SK-N-SH treated with all-trans-retinoic acid at 6 μM for 48 hours (cell line): ENCODE results near the gene AKR1C2.

Experiments used
- OSR1 ChIP-seq: fragments of 250-450 bp; sonication (Bioruptor Pico); IDR thresholded peaks from 2 replicates; pipeline ENCODE4 v1.8.0; 2022; ENCODE audit warnings: moderate library complexity, mild to moderate bottlenecking, inconsistent platforms
- POU6F1 ChIP-seq: fragments of 250-450 bp; sonication (Bioruptor Pico); IDR thresholded peaks from 2 replicates; pipeline ENCODE4 v1.8.0; 2021; ENCODE audit warnings: low read depth, mild to moderate bottlenecking, moderate library complexity, borderline replicate concordance
- PPARA ChIP-seq: fragments of 250-450 bp; sonication (Bioruptor Pico); IDR thresholded peaks from 2 replicates; pipeline ENCODE4 v1.5.0; 2020; ENCODE audit warnings: mild to moderate bottlenecking, borderline replicate concordance
- RARB ChIP-seq: fragments of 250-450 bp; sonication (Bioruptor Pico); IDR thresholded peaks from 2 replicates; pipeline ENCODE4 v1.8.0; 2021; ENCODE audit warnings: mild to moderate bottlenecking, moderate library complexity
- TOX ChIP-seq: fragments of 250-450 bp; sonication (Bioruptor Pico); IDR thresholded peaks from 2 replicates; pipeline ENCODE4 v1.8.0; 2021; ENCODE audit warnings: mild to moderate bottlenecking, moderate library complexity, borderline replicate concordance
- TF ChIP-seq, protein P1 (sequence below): fragments of 250-450 bp; sonication (Bioruptor Pico); IDR thresholded peaks from 2 replicates; pipeline ENCODE4 v1.8.0; 2020; ENCODE audit warnings: mild to moderate bottlenecking, moderate library complexity, borderline replicate concordance
- TF ChIP-seq, protein P2 (sequence below): fragments of 250-450 bp; sonication (Bioruptor Pico); IDR thresholded peaks from 2 replicates; pipeline ENCODE4 v1.5.1; 2020; ENCODE audit warnings: low read depth, mild to moderate bottlenecking, moderate library complexity

- TF ChIP-seq, protein P1, sequence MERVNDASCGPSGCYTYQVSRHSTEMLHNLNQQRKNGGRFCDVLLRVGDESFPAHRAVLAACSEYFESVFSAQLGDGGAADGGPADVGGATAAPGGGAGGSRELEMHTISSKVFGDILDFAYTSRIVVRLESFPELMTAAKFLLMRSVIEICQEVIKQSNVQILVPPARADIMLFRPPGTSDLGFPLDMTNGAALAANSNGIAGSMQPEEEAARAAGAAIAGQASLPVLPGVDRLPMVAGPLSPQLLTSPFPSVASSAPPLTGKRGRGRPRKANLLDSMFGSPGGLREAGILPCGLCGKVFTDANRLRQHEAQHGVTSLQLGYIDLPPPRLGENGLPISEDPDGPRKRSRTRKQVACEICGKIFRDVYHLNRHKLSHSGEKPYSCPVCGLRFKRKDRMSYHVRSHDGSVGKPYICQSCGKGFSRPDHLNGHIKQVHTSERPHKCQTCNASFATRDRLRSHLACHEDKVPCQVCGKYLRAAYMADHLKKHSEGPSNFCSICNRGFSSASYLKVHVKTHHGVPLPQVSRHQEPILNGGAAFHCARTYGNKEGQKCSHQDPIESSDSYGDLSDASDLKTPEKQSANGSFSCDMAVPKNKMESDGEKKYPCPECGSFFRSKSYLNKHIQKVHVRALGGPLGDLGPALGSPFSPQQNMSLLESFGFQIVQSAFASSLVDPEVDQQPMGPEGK (CRISPR knock-in tag) = no peak
- TF ChIP-seq, protein P2, sequence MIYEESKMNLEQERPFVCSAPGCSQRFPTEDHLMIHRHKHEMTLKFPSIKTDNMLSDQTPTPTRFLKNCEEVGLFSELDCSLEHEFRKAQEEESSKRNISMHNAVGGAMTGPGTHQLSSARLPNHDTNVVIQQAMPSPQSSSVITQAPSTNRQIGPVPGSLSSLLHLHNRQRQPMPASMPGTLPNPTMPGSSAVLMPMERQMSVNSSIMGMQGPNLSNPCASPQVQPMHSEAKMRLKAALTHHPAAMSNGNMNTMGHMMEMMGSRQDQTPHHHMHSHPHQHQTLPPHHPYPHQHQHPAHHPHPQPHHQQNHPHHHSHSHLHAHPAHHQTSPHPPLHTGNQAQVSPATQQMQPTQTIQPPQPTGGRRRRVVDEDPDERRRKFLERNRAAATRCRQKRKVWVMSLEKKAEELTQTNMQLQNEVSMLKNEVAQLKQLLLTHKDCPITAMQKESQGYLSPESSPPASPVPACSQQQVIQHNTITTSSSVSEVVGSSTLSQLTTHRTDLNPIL = no peak
- TF ChIP-seq PPARA (CRISPR knock-in tag) (no peak), POU6F1 (CRISPR knock-in tag) (no peak), RARB (CRISPR knock-in tag) (no peak), TOX (no peak), OSR1 (CRISPR knock-in tag) (no peak)
Observed at GRCh38 chr10:4990217-4990616, 13.4 kb downstream of the AKR1C2 start.
